ENCODE results near the gene JOSD1. TPM values are rescaled to one million over a fixed set of nuclear protein-coding genes. Genes with fewer than 3 reads are reported as not detected.

JOSD1 gene
- polyA plus RNA-seq, 4 donors = 37.1 to 54.1 (median 39.0) TPM

DNA sequence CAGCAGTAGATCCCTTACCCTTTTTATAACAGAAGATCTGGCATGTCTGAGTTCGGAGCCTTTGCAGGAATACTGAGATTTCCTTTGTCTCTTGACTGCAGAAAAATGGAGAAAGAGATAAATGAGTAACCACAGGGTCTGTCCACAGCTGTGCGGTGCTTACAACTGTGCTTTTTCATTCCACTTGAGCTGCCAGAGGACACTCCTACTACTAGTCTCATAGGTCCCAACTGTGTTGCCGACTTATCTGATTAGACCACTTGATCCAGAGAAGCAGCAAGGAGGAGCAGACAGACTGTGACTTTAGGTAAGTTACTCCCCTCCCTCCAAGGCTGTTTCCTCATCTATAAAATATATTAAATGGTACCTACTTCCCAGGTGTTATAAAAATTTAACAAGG is 62.0 kb downstream of the JOSD1 start:
- no peak for DNase-seq (ENCODE audit: low read depth in 4 of 4, low spot score in 3 of 4)

GRCh38 chr22:38638216-38638615 is 62.5 kb downstream of the JOSD1 start:
- no peak for DNase-seq (ENCODE audit: low read depth in 4 of 4, low spot score in 3 of 4)

Other genes starting within 250 kb of the JOSD1 start
- 1 to 10 TPM in 1 of 4 donors, under 1 TPM in 3; 0.23 to 1.5 (median 0.33) TPM for gene KCNJ4, start 245.7 kb downstream of the JOSD1 start, polyA plus RNA-seq (ENCODE audit: insufficient read length in 4 of 4)
- gene KDELR3, start 232.8 kb downstream of the JOSD1 start, polyA plus RNA-seq (ENCODE audit: insufficient read length in 4 of 4) = 10 to 100 TPM; 10.3 to 67.7 (median 15.9) TPM
- 1,000 to 10,000 TPM in 1 of 4 donors, 100 to 1,000 TPM in 3; 639 to 1,046 (median 846) TPM for gene DDX17, start 194.6 kb downstream of the JOSD1 start, polyA plus RNA-seq (ENCODE audit: insufficient read length in 4 of 4)
- gene DMC1, start 130.8 kb downstream of the JOSD1 start, polyA plus RNA-seq (ENCODE audit: insufficient read length in 4 of 4) = 1 to 10 TPM; 4.2 to 5.7 (median 4.6) TPM
- 10 to 100 TPM in 1 of 4 donors, 1 to 10 TPM in 3; 2.2 to 10.7 (median 5.3) TPM for gene FAM227A, start 44.6 kb downstream of the JOSD1 start, polyA plus RNA-seq (ENCODE audit: insufficient read length in 4 of 4)
- 10 to 100 TPM; 52.0 to 64.3 (median 61.7) TPM for gene CBY1, start 44.3 kb downstream of the JOSD1 start, polyA plus RNA-seq (ENCODE audit: insufficient read length in 4 of 4)
- gene TOMM22, start 19.0 kb downstream of the JOSD1 start, polyA plus RNA-seq (ENCODE audit: insufficient read length in 4 of 4) = 100 to 1,000 TPM in 2 of 4 donors, 10 to 100 TPM in 2; 64.1 to 107 (median 92.5) TPM
- gene GTPBP1, start 5.0 kb upstream of the JOSD1 start, polyA plus RNA-seq (ENCODE audit: insufficient read length in 4 of 4) = 10 to 100 TPM; 32.2 to 58.0 (median 44.1) TPM
- gene SUN2, start 55.1 kb upstream of the JOSD1 start, polyA plus RNA-seq (ENCODE audit: insufficient read length in 4 of 4) = 10 to 100 TPM; 48.2 to 72.2 (median 51.9) TPM
- gene DNAL4, start 93.2 kb upstream of the JOSD1 start, polyA plus RNA-seq (ENCODE audit: insufficient read length in 4 of 4) = 10 to 100 TPM; 15.7 to 37.8 (median 33.1) TPM
- 10 to 100 TPM in 1 of 4 donors, 1 to 10 TPM in 3; 4.3 to 11.0 (median 4.9) TPM for gene NPTXR, start 143.1 kb upstream of the JOSD1 start, polyA plus RNA-seq (ENCODE audit: insufficient read length in 4 of 4)
- 10 to 100 TPM; 35.9 to 59.2 (median 42.2) TPM for gene CBX6, start 171.3 kb upstream of the JOSD1 start, polyA plus RNA-seq (ENCODE audit: insufficient read length in 4 of 4)